NCI-H69 (cell line): Measurements from ENCODE around the gene SSUH2.
"Not testable (repeated sequence)": the region's sequence is repeated elsewhere in the genome, so short reads cannot be mapped to it uniquely, and the experiment has no call there.

Experiments
- DNase-seq: peaks from one replicate; lab custom pipeline; 2025; lab: John Stamatoyannopoulos, UW

Gene SSUH2

DNA sequence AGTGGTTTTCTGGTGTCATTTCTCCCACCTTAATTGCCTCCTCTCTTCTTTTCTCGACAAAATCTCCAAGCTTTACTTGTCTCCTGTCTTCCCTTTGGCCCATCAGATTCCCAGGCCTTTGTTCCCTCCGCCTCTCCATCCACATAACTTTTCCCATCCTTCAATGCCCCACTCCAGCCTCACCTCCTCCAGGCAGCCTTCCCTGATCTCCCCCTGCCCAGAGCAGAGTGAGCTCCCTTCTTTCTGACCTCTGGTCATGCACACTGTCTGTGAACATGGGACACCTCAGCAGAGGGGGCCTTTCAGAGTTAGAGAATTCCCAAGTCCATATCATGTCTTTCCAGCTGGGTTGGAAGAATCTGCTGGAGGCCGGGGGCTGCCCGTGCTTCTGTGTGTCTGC is 14.6 kb upstream of the SSUH2 start:
- no peak for DNase-seq

- DNase-seq, result peak; percentile 40
Observed at GRCh38 chr3:8658306-8659212, 14.0 kb upstream of the SSUH2 start.

- no peak for DNase-seq
Observed at GRCh38 chr3:8657804-8658305, 13.3 kb upstream of the SSUH2 start.

- DNase-seq, result no peak
Observed at GRCh38 chr3:8656240-8656639, 11.6 kb upstream of the SSUH2 start.

DNA sequence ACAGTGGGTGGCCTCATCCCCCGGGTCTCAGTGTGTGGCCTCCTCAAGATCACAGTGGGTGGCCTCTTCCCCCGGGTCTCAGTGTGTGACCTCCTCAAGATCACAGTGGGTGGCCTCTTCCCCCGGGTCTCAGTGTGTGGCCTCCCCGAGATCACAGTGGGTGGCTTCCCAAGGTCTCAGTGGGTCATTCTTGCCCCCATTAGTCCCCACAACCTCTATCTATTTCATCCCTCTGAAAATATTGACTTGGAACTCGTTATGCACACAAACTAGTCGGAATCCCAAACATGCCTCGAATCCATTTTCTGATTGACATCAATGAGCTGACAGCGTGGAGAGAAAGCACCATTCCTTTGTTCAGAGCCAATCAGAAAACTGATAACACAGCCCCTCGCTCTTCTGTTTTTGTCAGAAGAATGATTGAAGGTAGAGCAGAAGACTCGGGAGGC is 10.8 kb upstream of the SSUH2 start:
- no peak for DNase-seq

GRCh38 chr3:8654572-8655329 is 10.2 kb upstream of the SSUH2 start:
- not testable (repeated sequence) for DNase-seq

DNA sequence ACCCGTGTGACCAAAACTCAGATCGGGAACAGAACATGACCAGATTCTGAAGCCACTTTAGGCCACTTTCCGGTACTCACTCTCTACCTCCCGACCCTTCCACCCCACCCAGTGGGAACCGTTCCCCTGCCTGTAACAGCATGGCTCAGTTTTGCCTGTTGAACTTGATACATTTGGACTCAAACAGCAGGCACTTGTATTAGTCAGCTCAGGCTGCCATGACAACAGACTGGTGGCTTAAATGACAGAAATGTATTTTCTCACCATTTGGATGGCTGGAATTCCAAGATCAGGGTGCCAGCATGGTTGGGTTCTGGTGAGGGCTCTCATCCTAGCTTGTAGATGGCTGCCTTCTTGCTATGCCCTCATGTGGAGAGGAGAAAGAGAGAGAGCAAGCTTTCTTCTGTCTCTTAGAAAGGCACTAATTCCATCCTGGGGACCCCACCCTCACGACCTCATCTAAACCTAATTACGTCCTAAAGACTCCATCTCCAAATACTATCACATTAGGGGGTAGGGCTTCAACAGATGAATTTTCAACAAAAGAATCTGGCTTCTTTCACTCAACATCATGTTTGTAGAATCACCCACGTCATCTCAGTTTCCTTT is 9.3 kb upstream of the SSUH2 start:
- DNase-seq, result no peak

DNA sequence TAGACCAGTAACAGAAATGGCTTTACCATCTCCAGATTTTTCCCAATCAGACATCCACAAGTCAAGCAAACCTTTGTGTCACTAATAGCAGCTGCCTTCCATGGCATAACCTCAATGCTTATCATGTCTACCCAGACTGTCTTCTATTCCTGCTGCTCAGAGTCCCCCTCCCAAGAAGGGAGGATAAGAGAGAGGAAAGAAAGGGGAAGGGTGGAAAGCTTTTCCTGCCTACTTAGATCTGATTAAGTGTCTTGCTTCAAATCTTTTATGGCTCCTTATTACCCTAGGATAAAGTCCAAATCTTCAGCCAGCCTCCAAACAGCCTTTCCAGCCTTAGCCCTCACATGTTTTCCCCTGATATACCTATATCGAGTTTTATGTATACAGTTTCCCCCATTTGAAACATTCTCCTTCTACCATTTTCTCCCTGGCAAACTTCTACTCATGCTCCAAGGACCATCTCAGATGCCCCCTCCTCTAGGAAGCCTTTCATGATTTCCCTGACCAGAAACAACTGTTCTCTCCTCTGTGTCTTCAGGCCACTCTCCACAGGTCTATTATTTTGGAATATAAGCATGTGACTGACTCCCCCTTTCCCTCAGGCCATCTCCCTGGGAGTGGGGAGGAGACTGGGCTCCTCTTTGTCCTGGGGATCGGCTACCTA is 7.9 kb upstream of the SSUH2 start:
- no peak for DNase-seq

DNA sequence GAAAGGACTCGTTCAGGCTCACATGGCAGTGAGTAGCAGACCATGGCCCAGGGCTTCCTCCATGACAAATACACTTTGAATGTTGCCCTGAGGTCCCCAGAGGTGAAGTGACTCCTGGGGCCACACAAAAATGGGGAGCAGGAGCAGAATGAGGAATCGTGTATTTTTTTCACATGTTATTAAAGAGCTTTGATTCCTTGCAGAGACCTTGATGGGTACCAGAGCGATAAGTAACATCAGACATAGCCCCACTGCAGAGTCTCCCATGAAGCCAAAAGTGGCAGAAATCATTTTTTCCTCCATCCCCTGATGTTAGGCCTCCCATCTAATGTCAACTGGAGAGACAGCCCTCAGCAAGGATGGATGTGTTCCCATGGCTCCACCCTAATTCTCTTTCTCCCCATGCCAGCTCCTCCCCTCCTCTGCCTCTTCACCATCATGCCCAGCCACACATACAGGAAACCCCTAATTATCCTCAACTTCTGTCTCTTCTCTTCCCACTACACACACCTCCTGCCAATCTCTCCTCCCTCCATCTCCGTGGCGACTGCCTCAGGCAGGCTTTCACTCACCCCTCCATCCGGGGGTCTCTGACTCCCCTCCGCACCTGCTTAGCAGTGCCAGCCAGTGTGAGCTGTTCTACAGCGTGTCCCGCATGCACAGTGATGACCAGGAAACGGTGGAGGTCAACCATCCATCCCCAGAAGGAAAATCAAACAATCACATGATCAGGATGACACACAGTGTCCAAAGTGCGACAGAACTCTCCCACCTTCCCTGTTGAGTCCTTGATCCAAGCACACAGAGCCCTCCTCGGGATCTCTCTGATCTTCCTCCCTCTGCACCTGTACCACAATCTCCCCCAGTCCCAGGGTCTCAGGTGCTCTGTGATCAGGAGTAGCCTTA is 7.1 kb upstream of the SSUH2 start:
- peak; percentile 25 for DNase-seq

DNA sequence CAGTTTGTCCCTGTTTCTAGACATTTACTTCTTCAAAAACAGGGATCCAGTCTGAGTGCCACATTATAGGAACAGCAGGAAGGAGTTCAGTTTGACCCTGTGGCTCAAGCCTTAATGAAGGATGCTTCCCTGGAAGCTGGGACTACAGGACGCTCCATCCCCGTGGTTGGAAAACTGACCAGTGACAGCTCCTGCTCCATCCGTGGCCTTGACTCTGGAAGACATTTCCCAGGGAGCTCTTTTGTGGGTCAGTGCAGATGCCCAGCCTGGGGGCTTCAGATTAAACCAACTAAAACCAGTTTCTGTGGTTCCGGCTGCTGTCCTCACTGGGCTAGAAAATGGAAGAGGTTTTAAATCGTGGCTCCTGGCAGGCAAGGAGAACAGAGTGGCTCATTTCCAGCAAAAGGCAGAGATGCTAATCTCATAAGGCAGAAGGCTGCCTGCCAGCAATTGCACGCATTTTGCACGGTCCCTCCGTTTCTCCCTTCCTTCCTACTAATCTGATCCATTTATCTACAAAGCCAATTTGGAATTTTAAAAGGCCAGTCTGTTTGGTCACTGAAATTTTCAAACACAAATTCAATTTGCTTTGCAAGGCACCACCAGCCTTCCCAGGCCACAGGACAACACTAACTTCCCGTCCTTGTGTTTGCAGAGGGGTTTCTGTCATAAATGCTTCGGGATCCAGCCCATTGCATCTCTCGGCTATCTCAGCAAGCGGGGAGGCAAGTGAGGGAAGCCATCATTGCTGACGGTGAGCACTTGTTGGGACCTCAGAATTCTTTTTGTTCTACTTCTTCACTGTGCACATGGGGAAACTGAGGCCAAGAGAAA is 6.2 kb upstream of the SSUH2 start:
- no peak for DNase-seq

DNA sequence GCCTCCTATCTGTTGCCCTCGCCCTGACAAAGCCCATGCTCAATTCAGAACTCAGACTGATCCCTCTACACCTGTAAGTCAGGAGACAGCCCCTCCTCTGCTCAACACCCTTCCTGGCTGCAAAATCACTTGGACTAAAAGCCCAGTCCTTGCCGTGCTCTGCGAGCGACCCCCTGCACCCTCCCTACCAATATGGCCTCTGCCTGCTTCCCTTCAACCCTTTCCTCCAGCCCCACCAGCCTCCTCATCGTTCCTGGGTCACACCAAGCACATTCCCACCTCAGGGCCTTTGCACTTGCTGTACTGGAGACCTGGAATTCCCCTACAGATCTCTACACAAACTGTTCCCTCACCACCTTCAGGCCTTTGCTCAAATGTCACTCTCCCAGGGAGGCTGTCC is 5.2 kb upstream of the SSUH2 start:
- DNase-seq, result no peak

GRCh38 chr3:8648909-8649741 is 4.5 kb upstream of the SSUH2 start:
- DNase-seq, result no peak

DNA sequence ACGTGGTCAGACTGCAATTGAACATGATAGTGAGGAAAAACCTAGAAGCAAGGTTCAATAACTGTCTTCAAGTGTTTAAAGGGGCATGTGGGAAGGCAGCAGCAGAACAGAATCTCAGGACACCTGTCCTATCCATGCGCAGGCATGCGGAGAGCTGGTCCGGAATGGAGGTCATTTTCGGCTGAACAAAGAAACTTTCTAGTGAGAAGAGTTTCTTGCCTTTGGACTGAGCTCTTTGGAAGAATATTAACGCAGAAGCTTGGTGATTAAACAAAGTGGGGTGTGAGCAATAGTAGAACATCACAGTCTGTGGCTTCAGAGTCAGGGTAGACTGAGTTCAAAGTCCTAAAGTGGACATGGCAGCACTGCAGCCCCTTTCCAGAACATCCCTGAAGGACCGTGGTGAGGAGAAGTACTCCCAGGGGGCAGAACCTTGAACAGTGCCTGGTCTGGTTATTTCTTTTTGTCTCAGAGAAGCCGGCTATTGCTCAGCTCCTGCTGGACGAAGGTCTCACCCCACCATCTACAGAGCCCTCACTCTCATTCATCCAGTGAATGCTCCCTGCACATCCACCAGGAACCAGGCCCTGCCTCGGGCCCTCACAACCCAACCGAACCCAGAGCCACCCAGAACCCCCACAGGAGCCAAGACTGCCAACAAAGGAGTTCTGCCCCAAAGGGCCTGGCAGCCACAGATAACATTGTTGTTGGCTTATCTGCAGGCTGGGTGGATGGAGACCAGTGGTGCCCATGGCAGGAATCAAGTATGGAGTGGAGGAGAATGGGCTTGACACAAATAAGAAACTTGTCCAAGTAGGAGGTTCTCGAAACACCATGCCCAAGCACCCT is 2.8 kb upstream of the SSUH2 start:
- DNase-seq, result no peak

DNA sequence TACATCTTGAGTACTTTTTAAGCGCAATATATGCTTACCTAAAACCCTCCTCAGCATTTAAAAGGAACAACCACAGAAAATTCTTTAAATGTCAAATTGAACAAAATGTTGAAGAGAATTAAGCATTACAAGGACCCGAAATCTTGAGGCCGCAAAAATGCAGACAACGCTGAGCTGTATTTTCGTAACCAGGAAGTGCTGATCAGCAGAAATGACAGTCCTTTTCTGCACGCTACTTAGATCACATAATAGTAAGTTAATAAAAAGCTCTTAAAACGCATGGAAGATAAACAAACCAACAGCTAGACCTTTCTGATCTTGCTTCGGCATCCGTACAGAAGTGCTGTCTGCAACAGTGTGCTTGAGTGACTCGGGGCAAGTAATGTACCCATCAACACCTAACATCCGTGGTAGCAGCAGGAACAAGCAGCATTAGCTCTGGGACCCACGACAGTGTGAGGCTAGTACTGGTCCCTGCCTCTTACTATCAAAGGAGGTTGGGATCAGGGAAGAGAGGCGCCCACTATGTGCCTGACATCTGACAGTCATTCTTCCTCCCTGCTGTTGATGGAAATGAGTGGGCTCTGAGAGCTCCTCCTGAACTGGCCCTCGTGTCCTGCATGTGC is 1.8 kb upstream of the SSUH2 start:
- no peak for DNase-seq

GRCh38 chr3:8645712-8646111 is 1.1 kb upstream of the SSUH2 start:
- no peak for DNase-seq

GRCh38 chr3:8643693-8644365 is 769 bp downstream of the SSUH2 start:
- DNase-seq, result no peak

DNA sequence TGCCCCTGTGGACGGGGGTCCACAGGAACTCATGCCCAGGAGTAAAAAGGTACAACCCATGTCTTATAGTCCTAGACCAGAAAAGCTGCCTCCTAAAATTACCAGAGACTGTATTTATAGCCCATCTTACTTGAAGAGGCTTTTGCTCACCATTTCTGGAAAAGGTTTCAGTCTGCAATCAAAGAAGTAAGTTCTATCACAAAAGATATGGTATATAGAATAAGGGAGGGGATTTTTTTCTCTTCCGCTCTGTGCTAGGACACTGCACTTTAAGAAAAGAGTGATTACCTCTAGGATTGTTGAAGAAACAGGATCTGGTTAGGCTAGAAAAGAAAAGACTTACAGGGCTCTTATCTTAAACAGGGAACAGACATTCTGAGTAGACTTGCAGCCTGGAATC is 2.6 kb downstream of the SSUH2 start:
- DNase-seq, result no peak
